Ovary (tissue), 3 donors: ENCODE data around the gene TBX21.

Source experiments
- CTCF ChIP-seq, 3 donors: fragments of 450-650 bp in 2 of 3; fragments of 200-600 bp in 1 of 3; IDR thresholded peaks; one replicate each; pipeline versions ENCODE4 v1.5.1 to v1.8.0; 2016 to 2022; ENCODE audit warnings: antibody characterized with exemption in 3 of 3, mild to moderate bottlenecking in 1 of 3
- EP300 ChIP-seq: sonication (generic); formaldehyde crosslinking; IDR thresholded peaks from one replicate; pipeline ENCODE4 v1.6.1; 2017; ENCODE audit warnings: antibody characterized with exemption
- POLR2A ChIP-seq: fragments of 450-650 bp; IDR thresholded peaks from one replicate; pipeline ENCODE4 v1.6.1; 2017; ENCODE audit warnings: antibody characterized with exemption, mild to moderate bottlenecking, moderate library complexity
- donor health status: DM: no; HTN: no; CAD: no.

GRCh38 chr17:47739150-47739549, 6.1 kb downstream of the TBX21 start:
- TF ChIP-seq EP300, result no peak
- TF ChIP-seq POLR2A, result no peak
- TF ChIP-seq CTCF (IDR thresholded peaks at IDR 0.05), result no peak
